ENCODE results near the gene IQCE. TPM values are rescaled to one million over a fixed set of nuclear protein-coding genes. Genes with fewer than 3 reads are reported as not detected.

IQCE gene
- total and polyA plus RNA-seq, 2 donors (not counting 1 experiment from before 2014, with no cell fraction given) = 5.3 to 8.3 TPM

- TF ChIP-seq EZH2 (IDR thresholded peaks at IDR 0.05; ENCODE audit: low read length, missing control alignments) (no peak), CTCF (conservative IDR thresholded peaks at IDR 0.05 in 1 of 2, IDR thresholded peaks at IDR 0.05 in 1 of 2; ENCODE audit: low read depth in 1 of 2, low read length in 2 of 2) (no peak)
Observed at GRCh38 chr7:2582006-2582735, 23.4 kb downstream of the IQCE start.

GRCh38 chr7:2583798-2584580, 25.2 kb downstream of the IQCE start:
- Histone ChIP-seq H3K4me1 (ENCODE audit: control insufficient read depth, extremely low read depth, insufficient read depth, low read length) (no peaks in the 10 kb centered on the region), H3K36me3 (ENCODE audit: control insufficient read depth, insufficient read depth, low read length) (peaks cover 2% of the 10 kb centered on the region), H3K27ac (ENCODE audit: insufficient read depth, low read length) (no peak overlapping the region), H4K20me1 (ENCODE audit: control insufficient read depth, extremely low read depth, insufficient read depth, low read length) (no peaks in the 10 kb centered on the region), H3K4me2 (ENCODE audit: extremely low read depth, insufficient read depth, low read length) (no peak overlapping the region), H3K79me2 (ENCODE audit: control insufficient read depth, insufficient read depth, low read length) (no peaks in the 10 kb centered on the region), H2AFZ (ENCODE audit: low read length) (no peak overlapping the region), H3K4me3 (replicated peaks in 1 of 4; ENCODE audit: control extremely low read depth in 1 of 4, insufficient read depth in 1 of 4, low read depth in 3 of 4, low read length in 4 of 4) (no peak overlapping the region), H3K9ac (ENCODE audit: insufficient read depth, low read length) (no peak overlapping the region), H3K27me3 (ENCODE audit: control insufficient read depth, insufficient read depth, low read length) (no peaks in the 10 kb centered on the region), H3K9me3 (ENCODE audit: control insufficient read depth, insufficient read depth, low read depth, low read length) (no peaks in the 10 kb centered on the region)
- no peak for DNase-seq (ENCODE audit: low read depth in 2 of 2)
- no peak for TF ChIP-seq CTCF (conservative IDR thresholded peaks at IDR 0.05 in 1 of 2, IDR thresholded peaks at IDR 0.05 in 1 of 2; ENCODE audit: low read depth in 1 of 2, low read length in 2 of 2)
- no peak for TF ChIP-seq EZH2 (IDR thresholded peaks at IDR 0.05; ENCODE audit: low read length, missing control alignments)

More at GRCh38 chr7:2582006-2582735, 23.4 kb downstream of the IQCE start:
- H3K79me2 ChIP-seq (ENCODE audit: control insufficient read depth, insufficient read depth, low read length) = no peaks in the 10 kb centered on the region
- no peaks in the 10 kb centered on the region for H3K27me3 ChIP-seq (ENCODE audit: control insufficient read depth, insufficient read depth, low read length)
- no peak overlapping the region for H3K4me3 ChIP-seq (replicated peaks in 1 of 4; ENCODE audit: control extremely low read depth in 1 of 4, insufficient read depth in 1 of 4, low read depth in 3 of 4, low read length in 4 of 4)
- no peaks in the 10 kb centered on the region for H3K4me1 ChIP-seq (ENCODE audit: control insufficient read depth, extremely low read depth, insufficient read depth, low read length)
- H3K4me2 ChIP-seq (ENCODE audit: extremely low read depth, insufficient read depth, low read length) = no peak overlapping the region
- no peak overlapping the region for H3K9ac ChIP-seq (ENCODE audit: insufficient read depth, low read length)
- no peak for DNase-seq (ENCODE audit: low read depth in 2 of 2)
- H4K20me1 ChIP-seq (ENCODE audit: control insufficient read depth, extremely low read depth, insufficient read depth, low read length) = no peaks in the 10 kb centered on the region
- H2AFZ ChIP-seq (ENCODE audit: low read length) = no peak overlapping the region
- H3K27ac ChIP-seq (ENCODE audit: insufficient read depth, low read length) = no peak overlapping the region
- no peaks in the 10 kb centered on the region for H3K9me3 ChIP-seq (ENCODE audit: control insufficient read depth, insufficient read depth, low read depth, low read length)
- peaks cover 2% of the 10 kb centered on the region for H3K36me3 ChIP-seq (ENCODE audit: control insufficient read depth, insufficient read depth, low read length)

DNA sequence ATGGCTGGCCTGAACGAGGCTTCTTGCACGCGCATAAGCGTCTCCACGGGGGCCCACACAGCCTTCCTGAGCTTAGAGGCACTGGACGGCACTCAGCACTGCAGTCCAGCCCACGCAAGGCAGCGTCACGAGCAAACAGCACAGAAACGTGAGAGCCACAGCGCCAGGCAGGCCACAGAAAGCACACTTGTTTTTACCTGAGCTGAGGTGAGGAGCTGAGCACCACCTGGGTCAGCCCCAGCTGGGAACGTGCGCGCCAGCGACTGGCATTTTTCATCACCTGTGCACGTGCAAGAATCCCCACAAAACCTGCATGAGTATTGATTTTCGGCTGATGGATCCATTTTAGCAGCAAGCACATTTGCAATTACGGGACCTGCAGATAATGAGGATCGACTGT, 26.7 kb downstream of the IQCE start:
- no peak for DNase-seq (ENCODE audit: low read depth in 2 of 2)
- H3K9ac ChIP-seq (ENCODE audit: insufficient read depth, low read length) = no peak overlapping the region
- no peaks in the 10 kb centered on the region for H3K79me2 ChIP-seq (ENCODE audit: control insufficient read depth, insufficient read depth, low read length)
- H4K20me1 ChIP-seq (ENCODE audit: control insufficient read depth, extremely low read depth, insufficient read depth, low read length) = no peaks in the 10 kb centered on the region
- H3K4me3 ChIP-seq (replicated peaks in 1 of 4; ENCODE audit: control extremely low read depth in 1 of 4, insufficient read depth in 1 of 4, low read depth in 3 of 4, low read length in 4 of 4) = no peak overlapping the region
- no peak for TF ChIP-seq CTCF (conservative IDR thresholded peaks at IDR 0.05 in 1 of 2, IDR thresholded peaks at IDR 0.05 in 1 of 2; ENCODE audit: low read depth in 1 of 2, low read length in 2 of 2)
- TF ChIP-seq EZH2 (IDR thresholded peaks at IDR 0.05; ENCODE audit: low read length, missing control alignments) = no peak
- no peaks in the 10 kb centered on the region for H3K27me3 ChIP-seq (ENCODE audit: control insufficient read depth, insufficient read depth, low read length)
- H3K4me2 ChIP-seq (ENCODE audit: extremely low read depth, insufficient read depth, low read length) = no peak overlapping the region
- no peaks in the 10 kb centered on the region for H3K9me3 ChIP-seq (ENCODE audit: control insufficient read depth, insufficient read depth, low read depth, low read length)
- no peak overlapping the region for H3K27ac ChIP-seq (ENCODE audit: insufficient read depth, low read length)
- no peak overlapping the region for H2AFZ ChIP-seq (ENCODE audit: low read length)
- H3K36me3 ChIP-seq (ENCODE audit: control insufficient read depth, insufficient read depth, low read length) = peaks cover 2% of the 10 kb centered on the region
- H3K4me1 ChIP-seq (ENCODE audit: control insufficient read depth, extremely low read depth, insufficient read depth, low read length) = no peaks in the 10 kb centered on the region
